HG03571 (cell line): ENCODE measurements around the gene DEFB127.
"Not testable (repeated sequence)": the region's sequence is repeated elsewhere in the genome, so short reads cannot be mapped to it uniquely, and the experiment has no call there.

ENCODE experiments used
- ATAC-seq: cut with Tn5 transposase; IDR thresholded peaks from one replicate; pipeline ENCODE4 v1.9.1; 2021; ENCODE audit not compliant: unreplicated experiment

The DEFB127 gene

GRCh38 chr20:157154-157553 is at the start of gene DEFB127:
DEFB127 (plus strand) TSS chr20:157454; CDS start chr20:157545, 91 bp downstream.
- no peak for ATAC-seq

GRCh38 chr20:112396-112795 is 44.9 kb upstream of the DEFB127 start:
- no peak for ATAC-seq

- ATAC-seq = no peak
These were observed 39.7 kb upstream of the DEFB127 start for GRCh38 chr20:117518-117917.

- ATAC-seq = not testable (repeated sequence)
These were observed 27.4 kb upstream of the DEFB127 start for GRCh38 chr20:129786-130323.

- ATAC-seq = no peak
These were observed 19.4 kb upstream of the DEFB127 start for GRCh38 chr20:137668-138490.

- ATAC-seq = no peak
These were observed 15.0 kb upstream of the DEFB127 start, which contains the start of gene DEFB126 for GRCh38 chr20:142290-142689. DEFB126 (plus strand) TSS chr20:142590; CDS start chr20:142629, 39 bp downstream.

- no peak for ATAC-seq
These were observed 11.4 kb upstream of the DEFB127 start for GRCh38 chr20:145877-146276.

- ATAC-seq = no peak
These were observed 5.1 kb upstream of the DEFB127 start for GRCh38 chr20:152131-152530.

- no peak for ATAC-seq
These were observed 7.4 kb downstream of the DEFB127 start for GRCh38 chr20:164618-165017.

- no peak for ATAC-seq
These were observed 11.6 kb downstream of the DEFB127 start for GRCh38 chr20:168876-169275.

- ATAC-seq = no peak
These were observed 27.0 kb downstream of the DEFB127 start for GRCh38 chr20:184288-184687.

- ATAC-seq = no peak
These were observed 30.5 kb downstream of the DEFB127 start for GRCh38 chr20:187733-188132.

GRCh38 chr20:189611-190010 is 32.4 kb downstream of the DEFB127 start, which contains the start of gene DEFB128:
DEFB128 (minus strand) TSS chr20:189711; CDS start chr20:189623, 88 bp downstream.
- no peak for ATAC-seq

GRCh38 chr20:198225-198624 is 41.0 kb downstream of the DEFB127 start:
- no peak for ATAC-seq

GRCh38 chr20:199996-200395 is 42.7 kb downstream of the DEFB127 start:
- ATAC-seq = no peak

- ATAC-seq = not testable (repeated sequence)
These were observed 46.4 kb downstream of the DEFB127 start for GRCh38 chr20:203630-204029.
